Measurements from ENCODE around the gene PRKCI.
"Not testable (repeated sequence)": the region's sequence is repeated elsewhere in the genome, so short reads cannot be mapped to it uniquely, and the experiment has no call there.

Gene PRKCI

GRCh38 chr3:170203457-170203856, 18.8 kb upstream of the PRKCI start:
- Histone ChIP-seq H3K4me2 (ENCODE audit: low read length) (no peak overlapping the region), H3K4me1 (ENCODE audit: control insufficient read depth, insufficient read depth, low read length) (no peaks in the 10 kb centered on the region), H3K9ac (ENCODE audit: low read depth, low read length) (no peak overlapping the region), H3K36me3 (ENCODE audit: insufficient read depth, low read length) (no peaks in the 10 kb centered on the region), H3K4me3 (ENCODE audit: low read length) (no peak overlapping the region), H3K9me3 (replicated peaks; ENCODE audit: low read length) (no peaks in the 10 kb centered on the region), H3K27me3 (ENCODE audit: control insufficient read depth, insufficient read depth, low read length) (peaks cover 20% of the 10 kb centered on the region)

- no peaks in the 10 kb centered on the region for H3K36me3 ChIP-seq (ENCODE audit: insufficient read depth, low read length)
- no peak overlapping the region for H3K9ac ChIP-seq (ENCODE audit: low read depth, low read length)
- H3K4me2 ChIP-seq (ENCODE audit: low read length), result no peak overlapping the region
- H3K4me1 ChIP-seq (ENCODE audit: control insufficient read depth, insufficient read depth, low read length), result no peaks in the 10 kb centered on the region
- peaks cover 18% of the 10 kb centered on the region for H3K27me3 ChIP-seq (ENCODE audit: control insufficient read depth, insufficient read depth, low read length)
- no peaks in the 10 kb centered on the region for H3K9me3 ChIP-seq (replicated peaks; ENCODE audit: low read length)
- H3K4me3 ChIP-seq (ENCODE audit: low read length), result no peak overlapping the region
Observed at GRCh38 chr3:170204023-170204472, 18.2 kb upstream of the PRKCI start.

GRCh38 chr3:170204509-170204908, 17.7 kb upstream of the PRKCI start:
- H3K9me3 ChIP-seq (replicated peaks; ENCODE audit: low read length), result no peaks in the 10 kb centered on the region
- H3K4me3 ChIP-seq (ENCODE audit: low read length), result no peak overlapping the region
- no peak overlapping the region for H3K9ac ChIP-seq (ENCODE audit: low read depth, low read length)
- no peaks in the 10 kb centered on the region for H3K4me1 ChIP-seq (ENCODE audit: control insufficient read depth, insufficient read depth, low read length)
- no peak overlapping the region for H3K4me2 ChIP-seq (ENCODE audit: low read length)
- peaks cover 13% of the 10 kb centered on the region for H3K27me3 ChIP-seq (ENCODE audit: control insufficient read depth, insufficient read depth, low read length)
- no peaks in the 10 kb centered on the region for H3K36me3 ChIP-seq (ENCODE audit: insufficient read depth, low read length)

- Histone ChIP-seq H3K4me3 (ENCODE audit: low read length) (no peak overlapping the region), H3K9me3 (replicated peaks; ENCODE audit: low read length) (no peaks in the 10 kb centered on the region), H3K4me1 (ENCODE audit: control insufficient read depth, insufficient read depth, low read length) (no peaks in the 10 kb centered on the region), H3K36me3 (ENCODE audit: insufficient read depth, low read length) (no peaks in the 10 kb centered on the region), H3K9ac (ENCODE audit: low read depth, low read length) (no peak overlapping the region), H3K27me3 (ENCODE audit: control insufficient read depth, insufficient read depth, low read length) (peaks cover 9% of the 10 kb centered on the region), H3K4me2 (ENCODE audit: low read length) (no peak overlapping the region)
Observed at GRCh38 chr3:170205302-170205701, 16.9 kb upstream of the PRKCI start.

- H3K9ac ChIP-seq (ENCODE audit: low read depth, low read length); H3K4me2 ChIP-seq (ENCODE audit: low read length); H3K27me3 ChIP-seq (ENCODE audit: control insufficient read depth, insufficient read depth, low read length); H3K4me3 ChIP-seq (ENCODE audit: low read length); H3K4me1 ChIP-seq (ENCODE audit: control insufficient read depth, insufficient read depth, low read length); H3K9me3 ChIP-seq (replicated peaks; ENCODE audit: low read length); H3K36me3 ChIP-seq (ENCODE audit: insufficient read depth, low read length): not testable (repeated sequence)
Observed at GRCh38 chr3:170206164-170206762, 16.0 kb upstream of the PRKCI start.

GRCh38 chr3:170207717-170208116, 14.5 kb upstream of the PRKCI start:
- H3K4me1 ChIP-seq (ENCODE audit: control insufficient read depth, insufficient read depth, low read length), result no peaks in the 10 kb centered on the region
- no peak overlapping the region for H3K4me2 ChIP-seq (ENCODE audit: low read length)
- peaks cover 6% of the 10 kb centered on the region for H3K27me3 ChIP-seq (ENCODE audit: control insufficient read depth, insufficient read depth, low read length)
- H3K36me3 ChIP-seq (ENCODE audit: insufficient read depth, low read length), result no peaks in the 10 kb centered on the region
- no peaks in the 10 kb centered on the region for H3K9me3 ChIP-seq (replicated peaks; ENCODE audit: low read length)
- no peak overlapping the region for H3K9ac ChIP-seq (ENCODE audit: low read depth, low read length)
- H3K4me3 ChIP-seq (ENCODE audit: low read length), result no peak overlapping the region

GRCh38 chr3:170211668-170212067, 10.6 kb upstream of the PRKCI start:
- Histone ChIP-seq H3K4me3 (ENCODE audit: low read length) (no peak overlapping the region), H3K36me3 (ENCODE audit: insufficient read depth, low read length) (no peaks in the 10 kb centered on the region), H3K9me3 (replicated peaks; ENCODE audit: low read length) (no peaks in the 10 kb centered on the region), H3K4me1 (ENCODE audit: control insufficient read depth, insufficient read depth, low read length) (no peaks in the 10 kb centered on the region), H3K27me3 (ENCODE audit: control insufficient read depth, insufficient read depth, low read length) (peaks cover 6% of the 10 kb centered on the region), H3K9ac (ENCODE audit: low read depth, low read length) (no peak overlapping the region), H3K4me2 (ENCODE audit: low read length) (no peak overlapping the region)

GRCh38 chr3:170219850-170220249, 2.4 kb upstream of the PRKCI start:
- H3K4me1 ChIP-seq (ENCODE audit: control insufficient read depth, insufficient read depth, low read length), result peaks cover 16% of the 10 kb centered on the region
- H3K4me2 ChIP-seq (ENCODE audit: low read length), result no peak overlapping the region
- no peaks in the 10 kb centered on the region for H3K27me3 ChIP-seq (ENCODE audit: control insufficient read depth, insufficient read depth, low read length)
- no peak overlapping the region for H3K9ac ChIP-seq (ENCODE audit: low read depth, low read length)
- no peaks in the 10 kb centered on the region for H3K36me3 ChIP-seq (ENCODE audit: insufficient read depth, low read length)
- no peak overlapping the region for H3K4me3 ChIP-seq (ENCODE audit: low read length)
- no peaks in the 10 kb centered on the region for H3K9me3 ChIP-seq (replicated peaks; ENCODE audit: low read length)

- Histone ChIP-seq H3K9me3 (replicated peaks; ENCODE audit: low read length) (no peaks in the 10 kb centered on the region), H3K36me3 (ENCODE audit: insufficient read depth, low read length) (no peaks in the 10 kb centered on the region), H3K27me3 (ENCODE audit: control insufficient read depth, insufficient read depth, low read length) (no peaks in the 10 kb centered on the region), H3K4me1 (ENCODE audit: control insufficient read depth, insufficient read depth, low read length) (peaks cover 16% of the 10 kb centered on the region), H3K4me3 (ENCODE audit: low read length) (no peak overlapping the region), H3K9ac (ENCODE audit: low read depth, low read length) (no peak overlapping the region), H3K4me2 (ENCODE audit: low read length) (no peak overlapping the region)
Observed at GRCh38 chr3:170220871-170221270, 1.4 kb upstream of the PRKCI start.

GRCh38 chr3:170222647-170223541, 670 bp downstream of the PRKCI start:
- no peaks in the 10 kb centered on the region for H3K36me3 ChIP-seq (ENCODE audit: insufficient read depth, low read length)
- H3K9me3 ChIP-seq (replicated peaks; ENCODE audit: low read length), result no peaks in the 10 kb centered on the region
- H3K9ac ChIP-seq (ENCODE audit: low read depth, low read length), result peak overlapping the region; percentile 91
- H3K27me3 ChIP-seq (ENCODE audit: control insufficient read depth, insufficient read depth, low read length), result no peaks in the 10 kb centered on the region
- H3K4me2 ChIP-seq (ENCODE audit: low read length), result peak overlapping the region; percentile 87
- peaks cover 23% of the 10 kb centered on the region for H3K4me1 ChIP-seq (ENCODE audit: control insufficient read depth, insufficient read depth, low read length)
- peak overlapping the region; percentile 69 for H3K4me3 ChIP-seq (ENCODE audit: low read length)

GRCh38 chr3:170225166-170225565, 2.9 kb downstream of the PRKCI start:
- H3K4me3 ChIP-seq (ENCODE audit: low read length), result no peak overlapping the region
- no peak overlapping the region for H3K4me2 ChIP-seq (ENCODE audit: low read length)
- peaks cover 22% of the 10 kb centered on the region for H3K4me1 ChIP-seq (ENCODE audit: control insufficient read depth, insufficient read depth, low read length)
- H3K36me3 ChIP-seq (ENCODE audit: insufficient read depth, low read length), result no peaks in the 10 kb centered on the region
- H3K9me3 ChIP-seq (replicated peaks; ENCODE audit: low read length), result no peaks in the 10 kb centered on the region
- H3K9ac ChIP-seq (ENCODE audit: low read depth, low read length), result no peak overlapping the region
- no peaks in the 10 kb centered on the region for H3K27me3 ChIP-seq (ENCODE audit: control insufficient read depth, insufficient read depth, low read length)
